ENCODE measurements around the gene GZF1.

GZF1 gene

GRCh38 chr20:23409800-23410199, 47.8 kb downstream of the GZF1 start:
- no peak for DNase-seq (ENCODE audit: low spot score)

- DNase-seq (ENCODE audit: low spot score), result no peak
These were observed 49.1 kb downstream of the GZF1 start for GRCh38 chr20:23410916-23411695.

DNA sequence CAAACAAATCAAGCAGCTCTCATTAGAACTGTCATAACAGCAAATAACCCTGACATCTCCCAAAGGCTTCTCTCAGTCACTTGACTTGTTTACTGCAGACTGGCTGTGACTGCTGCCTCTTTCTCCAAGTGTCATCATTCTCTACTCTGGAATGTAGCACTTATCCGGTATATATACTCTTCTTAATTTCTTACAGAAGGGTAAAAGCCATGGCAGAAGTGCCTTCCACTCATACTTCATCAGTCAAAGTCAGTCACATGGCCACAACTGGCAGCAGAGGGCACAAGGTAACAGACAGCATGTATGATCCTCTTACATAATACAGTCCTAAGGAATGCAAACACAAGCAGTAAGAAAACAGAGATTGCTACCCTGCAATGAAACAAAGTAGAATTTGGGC, 50.0 kb downstream of the GZF1 start:
- DNase-seq (ENCODE audit: low spot score), result no peak

- DNase-seq (ENCODE audit: low spot score), result no peak
These were observed 52.0 kb downstream of the GZF1 start for GRCh38 chr20:23413862-23414422.

GRCh38 chr20:23414526-23415188, 52.7 kb downstream of the GZF1 start:
- no peak for DNase-seq (ENCODE audit: low spot score)

DNA sequence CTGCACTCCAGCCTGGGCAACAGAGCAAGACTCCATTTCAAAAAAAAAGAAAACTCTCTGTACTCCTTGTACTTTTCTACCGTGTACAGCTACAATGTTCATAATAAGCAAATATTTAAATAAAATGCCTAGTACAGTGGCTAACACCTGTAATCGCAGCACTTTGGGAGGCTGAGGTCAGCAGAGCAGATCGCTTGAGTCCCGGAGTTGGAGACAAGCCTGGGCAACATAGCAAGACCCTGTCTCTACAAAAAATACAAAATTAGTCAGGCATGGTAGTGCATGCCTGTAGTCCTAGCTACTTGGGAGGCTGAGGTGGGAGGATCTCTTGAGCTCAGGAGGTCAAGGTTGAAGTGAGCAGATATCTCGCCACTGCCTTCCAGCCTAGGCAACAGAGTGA, 53.6 kb downstream of the GZF1 start:
- no peak for DNase-seq (ENCODE audit: low spot score)

GRCh38 chr20:23415959-23416583, 54.1 kb downstream of the GZF1 start:
- DNase-seq (ENCODE audit: low spot score), result peak; percentile 11

GRCh38 chr20:23417861-23418260, 55.9 kb downstream of the GZF1 start:
- no peak for DNase-seq (ENCODE audit: low spot score)

DNA sequence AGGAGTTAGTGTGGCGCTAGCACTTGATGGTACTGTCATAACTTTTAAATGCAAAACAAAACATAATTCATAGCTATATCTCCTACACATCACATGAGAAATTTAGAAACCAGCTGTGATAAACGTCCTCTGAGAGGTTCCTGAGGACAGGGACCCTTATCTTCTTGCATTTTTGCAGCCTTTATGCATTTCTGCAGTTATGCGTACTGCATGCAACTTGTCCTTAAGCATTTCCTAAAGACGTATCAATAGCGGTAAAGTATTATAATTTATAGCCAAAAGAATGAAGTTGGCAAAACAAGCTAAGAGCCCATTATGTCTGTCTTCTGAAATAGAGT, 57.6 kb downstream of the GZF1 start:
- no peak for DNase-seq (ENCODE audit: low spot score)

DNA sequence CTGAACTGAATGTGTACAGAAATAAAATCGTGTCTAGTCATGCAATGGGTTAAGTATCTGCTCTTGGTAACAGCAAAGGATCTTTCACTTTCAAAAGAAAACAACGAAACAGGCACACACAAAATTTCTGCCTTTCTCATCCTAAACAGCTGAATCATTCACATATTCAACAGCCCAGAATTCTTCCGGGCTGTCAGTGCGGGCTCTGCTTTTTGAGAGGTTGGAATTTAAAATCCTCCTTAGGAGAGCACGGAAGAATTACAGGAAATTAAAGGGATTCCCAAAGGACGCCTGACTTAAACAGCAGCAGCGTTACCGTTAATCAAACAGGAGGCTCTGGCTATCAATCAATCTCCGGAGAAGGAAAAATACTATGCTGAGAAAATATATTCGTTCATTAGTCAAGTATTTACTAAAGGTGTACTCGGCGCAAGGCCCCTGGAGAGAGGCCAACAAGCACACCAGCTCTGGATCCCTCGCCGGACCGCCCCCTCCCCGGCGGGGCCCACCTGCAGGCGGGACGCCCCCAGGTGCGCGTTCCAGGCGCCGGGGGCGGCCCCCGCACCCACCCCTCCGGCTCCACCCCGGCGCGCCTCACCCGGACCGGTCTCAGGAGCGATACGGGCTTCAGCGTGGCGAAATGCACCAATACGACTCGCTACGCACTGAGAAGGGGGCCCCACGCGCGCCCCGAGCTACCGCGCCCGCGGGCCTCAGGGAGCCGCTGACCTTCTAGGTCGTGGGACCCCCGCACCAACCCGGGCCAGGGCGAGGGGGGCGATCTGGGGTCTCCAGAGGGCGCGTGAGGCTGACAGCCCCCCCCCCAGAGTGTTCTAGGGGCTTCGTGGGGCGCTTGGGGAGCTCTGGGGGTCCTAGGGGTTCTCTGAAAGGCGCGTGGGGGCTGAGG, 58.3 kb downstream of the GZF1 start:
- peak; percentile 41 for DNase-seq (ENCODE audit: low spot score)

- peak; percentile 95 for DNase-seq (ENCODE audit: low spot score)
These were observed 59.3 kb downstream of the GZF1 start, which contains the start of gene NAPB for GRCh38 chr20:23420943-23421931. TSS of gene NAPB (minus strand) at chr20:23421488. CDS start at chr20:23421402, 86 bp downstream.

Data from activated CD4-positive, alpha-beta T cell treated with anti-CD3 and anti-CD28 coated beads, Interleukin-2, Interleukin-4, amounts not matched to agents 100 ng/mL and 50 ng/mL, durations not matched to agents 16 hours and 8 hours (primary cell).